Measurements from ENCODE around the gene ZCWPW1. TPM values are rescaled to one million over a fixed set of nuclear protein-coding genes. Genes with fewer than 3 reads are reported as not detected.

Gene ZCWPW1
- total RNA-seq, 3 donors from 2014 or later (not counting 1 experiment from before 2014, with no cell fraction given), result 5.6 to 7.8 (median 7.2) TPM

DNA sequence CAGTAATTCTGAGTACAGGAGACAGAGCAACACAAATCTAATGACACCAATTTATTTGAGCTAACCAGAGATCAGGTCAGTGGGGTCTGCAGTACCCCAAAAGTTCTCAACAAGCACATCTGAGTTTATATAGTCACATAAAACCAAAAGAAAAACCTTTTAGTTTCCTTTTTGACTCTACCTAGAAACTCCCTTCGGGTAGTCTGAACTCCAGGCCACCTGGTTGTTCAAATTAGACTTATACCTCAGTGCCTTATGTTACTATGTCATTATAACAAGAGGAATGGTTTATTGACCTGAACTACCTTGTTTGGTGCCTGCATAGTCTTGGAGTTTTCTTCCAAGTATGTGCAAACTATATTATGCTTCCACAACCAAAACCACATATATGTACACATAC is 14.6 kb downstream of the ZCWPW1 start:
- no peak for ATAC-seq
- no peak for DNase-seq
- no peaks in the 10 kb centered on the region for H3K36me3 ChIP-seq (ENCODE audit: control insufficient read depth, insufficient read depth, low read length)
- no peak overlapping the region for H3K27ac Mint-ChIP-seq
- no peaks in the 10 kb centered on the region for H3K27me3 ChIP-seq (ENCODE audit: control insufficient read depth, insufficient read depth, low read length)
- H3K9me3 ChIP-seq (ENCODE audit: control insufficient read depth, insufficient read depth, low read length), result no peaks in the 10 kb centered on the region
- no peaks in the 10 kb centered on the region for H3K4me1 ChIP-seq (ENCODE audit: control insufficient read depth, insufficient read depth, low read length)
- 88% methylated on average over 1 of the region's 1 CpG for WGBS (ENCODE audit: insufficient coverage)
- H3K27me3 Mint-ChIP-seq (ENCODE audit: low read depth in 2 of 2), result no peaks in the 10 kb centered on the region
- TF ChIP-seq, protein P1, sequence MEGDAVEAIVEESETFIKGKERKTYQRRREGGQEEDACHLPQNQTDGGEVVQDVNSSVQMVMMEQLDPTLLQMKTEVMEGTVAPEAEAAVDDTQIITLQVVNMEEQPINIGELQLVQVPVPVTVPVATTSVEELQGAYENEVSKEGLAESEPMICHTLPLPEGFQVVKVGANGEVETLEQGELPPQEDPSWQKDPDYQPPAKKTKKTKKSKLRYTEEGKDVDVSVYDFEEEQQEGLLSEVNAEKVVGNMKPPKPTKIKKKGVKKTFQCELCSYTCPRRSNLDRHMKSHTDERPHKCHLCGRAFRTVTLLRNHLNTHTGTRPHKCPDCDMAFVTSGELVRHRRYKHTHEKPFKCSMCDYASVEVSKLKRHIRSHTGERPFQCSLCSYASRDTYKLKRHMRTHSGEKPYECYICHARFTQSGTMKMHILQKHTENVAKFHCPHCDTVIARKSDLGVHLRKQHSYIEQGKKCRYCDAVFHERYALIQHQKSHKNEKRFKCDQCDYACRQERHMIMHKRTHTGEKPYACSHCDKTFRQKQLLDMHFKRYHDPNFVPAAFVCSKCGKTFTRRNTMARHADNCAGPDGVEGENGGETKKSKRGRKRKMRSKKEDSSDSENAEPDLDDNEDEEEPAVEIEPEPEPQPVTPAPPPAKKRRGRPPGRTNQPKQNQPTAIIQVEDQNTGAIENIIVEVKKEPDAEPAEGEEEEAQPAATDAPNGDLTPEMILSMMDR (IDR thresholded peaks at IDR 0.05), result no peak
- intact Hi-C loops (cut with micrococcal nuclease), result no loop called here
- no peaks in the 10 kb centered on the region for H3K9me3 Mint-ChIP-seq
- H3K4me3 ChIP-seq (ENCODE audit: low read length), result no peak overlapping the region
- no peaks in the 10 kb centered on the region for H3K4me1 Mint-ChIP-seq
- H3K27ac ChIP-seq (ENCODE audit: low read length), result no peak overlapping the region
- H3K4me3 Mint-ChIP-seq, result no peak overlapping the region
- H3K36me3 Mint-ChIP-seq, result no peaks in the 10 kb centered on the region

DNA sequence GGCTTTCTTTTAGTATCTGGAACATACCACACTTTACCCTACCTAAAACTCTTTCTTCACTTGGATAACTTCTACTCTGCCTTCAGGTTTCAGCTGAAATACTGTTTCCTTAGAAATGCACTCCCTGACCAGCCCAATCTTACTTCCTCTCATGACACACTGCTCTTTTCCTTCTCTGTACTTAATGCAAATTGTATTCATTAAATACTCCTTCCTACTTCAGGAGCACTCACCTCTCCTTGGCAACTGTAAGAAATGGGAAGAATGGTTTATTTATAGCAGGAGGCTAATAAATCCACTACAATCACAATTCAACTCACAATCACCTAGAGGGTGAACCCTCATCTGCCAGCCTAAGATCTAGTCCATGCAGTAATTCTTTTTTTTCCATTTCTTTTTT is 15.2 kb downstream of the ZCWPW1 start:
- no peak overlapping the region for H3K4me3 Mint-ChIP-seq
- no peak overlapping the region for H3K27ac ChIP-seq (ENCODE audit: low read length)
- no peak for ATAC-seq

DNA sequence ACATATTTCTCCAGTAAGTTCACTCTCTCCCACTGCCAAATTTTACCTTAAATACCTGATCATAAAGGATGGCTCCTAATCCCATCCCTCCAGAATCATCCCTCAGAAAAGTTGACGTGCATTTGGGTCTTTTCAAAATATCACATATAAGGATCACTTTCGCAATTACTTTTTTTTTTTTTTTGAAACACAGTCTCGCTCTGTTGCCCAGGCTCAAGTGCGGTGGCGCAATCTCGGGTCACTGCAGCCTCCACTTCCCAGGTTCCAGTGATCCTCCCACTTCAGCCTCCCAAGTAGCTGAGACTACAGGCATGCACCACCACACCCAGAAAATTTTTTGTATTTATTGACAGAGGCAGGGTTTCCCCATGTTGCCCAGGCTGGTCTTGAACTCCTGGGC is 17.4 kb downstream of the ZCWPW1 start:
- Mint-ChIP-seq H3K9me3 (no peaks in the 10 kb centered on the region), H3K27ac (no peak overlapping the region), H3K4me1 (no peaks in the 10 kb centered on the region), H3K36me3 (no peaks in the 10 kb centered on the region), H3K27me3 (ENCODE audit: low read depth in 2 of 2) (no peaks in the 10 kb centered on the region), H3K4me3 (no peak overlapping the region)
- Histone ChIP-seq H3K4me3 (ENCODE audit: low read length) (no peak overlapping the region), H3K36me3 (ENCODE audit: control insufficient read depth, insufficient read depth, low read length) (no peaks in the 10 kb centered on the region), H3K27me3 (ENCODE audit: control insufficient read depth, insufficient read depth, low read length) (no peaks in the 10 kb centered on the region), H3K4me1 (ENCODE audit: control insufficient read depth, insufficient read depth, low read length) (peaks cover 4% of the 10 kb centered on the region), H3K27ac (ENCODE audit: low read length) (no peak overlapping the region), H3K9me3 (ENCODE audit: control insufficient read depth, insufficient read depth, low read length) (no peaks in the 10 kb centered on the region)
- ATAC-seq (no peak), DNase-seq (no peak)
- intact Hi-C loops (cut with micrococcal nuclease), result no loop called here
- TF ChIP-seq, protein P1 (IDR thresholded peaks at IDR 0.05), result no peak
- 91% methylated on average over 6 of the region's 6 CpGs for WGBS (ENCODE audit: insufficient coverage)

More for the DNA sequence above, 15.2 kb downstream of the ZCWPW1 start:
- no peaks in the 10 kb centered on the region for H3K36me3 ChIP-seq (ENCODE audit: control insufficient read depth, insufficient read depth, low read length)
- no peak overlapping the region for H3K4me3 ChIP-seq (ENCODE audit: low read length)
- H3K4me1 ChIP-seq (ENCODE audit: control insufficient read depth, insufficient read depth, low read length), result no peaks in the 10 kb centered on the region
- Mint-ChIP-seq H3K9me3 (no peaks in the 10 kb centered on the region), H3K36me3 (no peaks in the 10 kb centered on the region), H3K4me1 (no peaks in the 10 kb centered on the region), H3K27ac (no peak overlapping the region), H3K27me3 (ENCODE audit: low read depth in 2 of 2) (no peaks in the 10 kb centered on the region)
- H3K27me3 ChIP-seq (ENCODE audit: control insufficient read depth, insufficient read depth, low read length), result no peaks in the 10 kb centered on the region
- H3K9me3 ChIP-seq (ENCODE audit: control insufficient read depth, insufficient read depth, low read length), result no peaks in the 10 kb centered on the region
- no peak for DNase-seq
- intact Hi-C loops (cut with micrococcal nuclease), result no loop called here
- TF ChIP-seq, protein P1 (IDR thresholded peaks at IDR 0.05), result no peak

Measured in natural killer cell (primary cell).